Rectal smooth muscle tissue (tissue), 1 donor: ENCODE data around the gene MAGED2.
"Not testable (repeated sequence)": the region's sequence is repeated elsewhere in the genome, so short reads cannot be mapped to it uniquely, and the experiment has no call there.

Experiments used
- H3K27ac ChIP-seq: one replicate; pipeline ENCODE4 v1.7.0; 2013; ENCODE audit warnings: low read depth, low read length, inconsistent platforms
- H3K27me3 ChIP-seq: one replicate; pipeline ENCODE4 v1.7.0; 2013; ENCODE audit warnings: low read length; ENCODE audit not compliant: control insufficient read depth, insufficient read depth
- H3K36me3 ChIP-seq: one replicate; pipeline ENCODE4 v1.7.0; 2013; ENCODE audit warnings: low read length; ENCODE audit not compliant: control insufficient read depth, insufficient read depth
- H3K4me1 ChIP-seq: one replicate; pipeline ENCODE4 v1.7.0; 2013; ENCODE audit warnings: low read length; ENCODE audit not compliant: control insufficient read depth, insufficient read depth
- H3K4me3 ChIP-seq: one replicate; pipeline ENCODE4 v1.7.0; 2013; ENCODE audit warnings: low read length
- H3K9ac ChIP-seq: one replicate; pipeline ENCODE4 v1.7.0; 2013; ENCODE audit warnings: low read length

Gene MAGED2

DNA sequence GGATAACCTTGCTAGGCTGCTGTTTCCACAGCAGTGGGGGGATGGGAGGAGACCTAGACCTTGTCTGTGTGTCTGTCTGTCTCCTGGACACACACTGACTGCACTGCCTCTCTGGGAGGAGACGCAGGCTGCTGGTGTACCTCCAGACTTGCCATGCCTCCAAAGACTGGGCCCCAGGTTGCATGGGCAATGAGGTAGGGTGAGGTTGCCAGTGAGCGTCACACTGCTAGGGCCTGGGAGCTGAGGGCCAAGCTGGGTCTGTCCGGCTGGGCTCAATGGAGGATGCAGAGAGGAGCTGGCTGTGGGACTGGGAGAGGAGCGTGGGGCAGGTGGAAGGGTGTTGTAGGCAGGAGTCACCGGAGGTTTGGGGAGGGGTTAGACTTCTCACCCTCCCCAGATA, 16.6 kb downstream of the MAGED2 start:
- H3K9ac ChIP-seq, result no peak overlapping the region

GRCh38 chrX:54824722-54825121, 17.2 kb downstream of the MAGED2 start:
- Histone ChIP-seq H3K27ac (no peak overlapping the region), H3K4me3 (no peak overlapping the region), H3K36me3 (no peaks in the 10 kb centered on the region), H3K4me1 (no peaks in the 10 kb centered on the region), H3K27me3 (no peaks in the 10 kb centered on the region), H3K9ac (no peak overlapping the region)

More for the DNA sequence above, 16.6 kb downstream of the MAGED2 start:
- Histone ChIP-seq H3K4me1 (no peaks in the 10 kb centered on the region), H3K27me3 (no peaks in the 10 kb centered on the region), H3K36me3 (no peaks in the 10 kb centered on the region), H3K27ac (no peak overlapping the region), H3K4me3 (no peak overlapping the region)

GRCh38 chrX:54825716-54826438, 18.3 kb downstream of the MAGED2 start:
- no peaks in the 10 kb centered on the region for H3K4me1 ChIP-seq
- H3K27ac ChIP-seq, result no peak overlapping the region
- H3K4me3 ChIP-seq, result no peak overlapping the region
- H3K27me3 ChIP-seq, result no peaks in the 10 kb centered on the region
- no peak overlapping the region for H3K9ac ChIP-seq
- H3K36me3 ChIP-seq, result no peaks in the 10 kb centered on the region

DNA sequence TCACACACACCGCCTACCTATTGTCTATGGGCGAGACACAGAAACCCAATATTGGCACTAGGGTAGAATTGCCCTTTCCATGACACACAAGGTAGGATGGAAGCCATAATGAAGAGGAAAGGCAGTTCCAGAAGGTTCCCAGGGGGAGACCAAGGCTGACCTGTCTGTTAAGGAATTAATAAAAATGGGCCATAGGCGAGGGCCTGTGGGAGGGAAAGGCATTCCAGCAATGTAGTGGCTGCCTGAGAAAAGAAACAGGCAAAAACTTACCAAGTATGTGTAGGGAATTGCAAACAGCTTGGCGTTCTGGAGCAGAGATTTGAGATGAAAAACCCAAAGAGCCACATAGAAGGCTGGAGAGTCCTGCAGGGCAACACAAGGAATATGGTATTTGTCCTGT, 19.1 kb downstream of the MAGED2 start:
- H3K4me1 ChIP-seq, result no peaks in the 10 kb centered on the region
- H3K27ac ChIP-seq, result no peak overlapping the region
- H3K9ac ChIP-seq, result no peak overlapping the region
- H3K27me3 ChIP-seq, result no peaks in the 10 kb centered on the region
- no peak overlapping the region for H3K4me3 ChIP-seq
- H3K36me3 ChIP-seq, result no peaks in the 10 kb centered on the region

GRCh38 chrX:54838583-54838982, 31.0 kb downstream of the MAGED2 start:
- Histone ChIP-seq H3K27me3 (peaks cover 2% of the 10 kb centered on the region), H3K9ac (no peak overlapping the region), H3K4me1 (no peaks in the 10 kb centered on the region), H3K27ac (no peak overlapping the region), H3K4me3 (no peak overlapping the region), H3K36me3 (no peaks in the 10 kb centered on the region)

DNA sequence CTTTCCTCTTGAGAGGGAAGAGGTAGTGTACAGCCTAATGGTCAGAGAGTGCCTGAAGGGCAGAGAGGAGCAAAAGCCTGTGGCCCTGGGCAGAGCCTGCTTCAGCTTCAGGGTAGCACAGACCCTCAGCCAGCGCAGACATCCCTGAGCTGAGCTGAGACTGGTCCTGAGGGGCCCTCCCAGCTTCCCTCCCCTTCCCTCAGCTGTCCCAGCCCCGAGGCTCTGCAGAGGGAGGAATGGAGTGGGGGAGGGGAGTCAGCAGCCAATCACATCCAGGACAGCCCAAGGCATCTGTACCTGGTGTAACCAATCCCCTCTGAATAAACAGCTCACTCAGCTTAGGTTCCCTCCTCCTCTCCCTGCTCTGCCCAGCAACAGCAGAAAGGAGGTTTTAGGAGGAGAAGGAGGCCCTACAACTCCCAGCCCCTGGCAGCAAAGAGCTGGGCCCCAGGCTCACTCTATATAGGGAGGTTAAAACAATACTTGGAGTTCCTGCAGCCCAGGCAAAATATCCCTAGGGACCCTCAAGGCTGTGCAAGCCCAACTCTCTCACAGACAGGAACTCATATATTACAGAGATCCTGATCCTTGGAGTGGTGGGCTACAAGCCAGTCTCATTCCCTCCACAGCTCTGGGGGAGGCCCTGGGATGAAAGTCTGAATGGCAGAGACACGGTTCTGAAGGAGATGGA, 33.8 kb downstream of the MAGED2 start:
- not testable (repeated sequence) for H3K36me3 ChIP-seq, H3K4me1 ChIP-seq, H3K4me3 ChIP-seq, H3K27me3 ChIP-seq, H3K9ac ChIP-seq, H3K27ac ChIP-seq

- Histone ChIP-seq H3K4me3 (no peak overlapping the region), H3K36me3 (no peaks in the 10 kb centered on the region), H3K4me1 (no peaks in the 10 kb centered on the region), H3K9ac (no peak overlapping the region), H3K27ac (no peak overlapping the region), H3K27me3 (peaks cover 2% of the 10 kb centered on the region)
Measured at GRCh38 chrX:54842607-54843006, 35.1 kb downstream of the MAGED2 start.

- Histone ChIP-seq H3K4me1 (no peaks in the 10 kb centered on the region), H3K4me3 (no peak overlapping the region), H3K27me3 (peaks cover 2% of the 10 kb centered on the region), H3K9ac (no peak overlapping the region), H3K36me3 (no peaks in the 10 kb centered on the region), H3K27ac (no peak overlapping the region)
Measured at GRCh38 chrX:54843050-54843449, 35.5 kb downstream of the MAGED2 start.

- H3K36me3 ChIP-seq, H3K4me3 ChIP-seq, H3K27ac ChIP-seq: not testable (repeated sequence)
Measured at GRCh38 chrX:54847700-54848099, 40.2 kb downstream of the MAGED2 start.

GRCh38 chrX:54865208-54865607, 57.7 kb downstream of the MAGED2 start:
- Histone ChIP-seq H3K27me3 (no peaks in the 10 kb centered on the region), H3K36me3 (no peaks in the 10 kb centered on the region), H3K4me1 (no peaks in the 10 kb centered on the region), H3K9ac (no peak overlapping the region), H3K4me3 (no peak overlapping the region), H3K27ac (no peak overlapping the region)

More at GRCh38 chrX:54847700-54848099, 40.2 kb downstream of the MAGED2 start:
- H3K4me1 ChIP-seq, H3K27me3 ChIP-seq, H3K9ac ChIP-seq: not testable (repeated sequence)
